Epithelial cell of proximal tubule (primary cell): ENCODE measurements around the gene EIF4E. TPM values are rescaled to one million over a fixed set of nuclear protein-coding genes. Genes with fewer than 3 reads are reported as not detected.
"Not testable (repeated sequence)": the region's sequence is repeated elsewhere in the genome, so short reads cannot be mapped to it uniquely, and the experiment has no call there.

Source experiments
- DNase-seq: peaks from one replicate; pipeline ENCODE4 v3.0.0-alpha.2; 2011; ENCODE audit warnings: low read depth
- H3K4me3 ChIP-seq: 2 replicates; pipeline ENCODE4 v1.5.1; 2011; ENCODE audit warnings: low read depth, mild to moderate bottlenecking, low read length
- CTCF ChIP-seq: conservative IDR thresholded peaks from 2 replicates; pipeline ENCODE4 v1.5.1; 2012; ENCODE audit warnings: low read depth, mild to moderate bottlenecking, low read length
- total RNA-seq: library from RNA; depleted of rRNA; stranded (reverse); fragments of >200 nt; gene quantifications from 2 replicates; pipeline ENCODE4 v1.2.3, GENCODE V29; 2015

EIF4E gene
- total RNA-seq, 1 donor from 2014 or later: 157 TPM

- no peak overlapping the region for H3K4me3 ChIP-seq
- DNase-seq: no peak
- TF ChIP-seq CTCF: no peak
Observed at GRCh38 chr4:98899277-98899676, 29.7 kb downstream of the EIF4E start.

- DNase-seq: no peak
- H3K4me3 ChIP-seq: no peak overlapping the region
- no peak for TF ChIP-seq CTCF
Observed at GRCh38 chr4:98891478-98892337, 37.2 kb downstream of the EIF4E start.

- H3K4me3 ChIP-seq: no peak overlapping the region
- DNase-seq: no peak
Observed at GRCh38 chr4:98890702-98891455, 38.1 kb downstream of the EIF4E start.

GRCh38 chr4:98887145-98887544, 41.8 kb downstream of the EIF4E start:
- H3K4me3 ChIP-seq: no peak overlapping the region
- DNase-seq: no peak
- no peak for TF ChIP-seq CTCF

More at GRCh38 chr4:98890702-98891455, 38.1 kb downstream of the EIF4E start:
- no peak for TF ChIP-seq CTCF

GRCh38 chr4:98886382-98886781, 42.6 kb downstream of the EIF4E start:
- not testable (repeated sequence) for DNase-seq

GRCh38 chr4:98880884-98881283, 48.0 kb downstream of the EIF4E start:
- not testable (repeated sequence) for DNase-seq, H3K4me3 ChIP-seq

More at GRCh38 chr4:98886382-98886781, 42.6 kb downstream of the EIF4E start:
- H3K4me3 ChIP-seq: not testable (repeated sequence)

- no peak for TF ChIP-seq CTCF
- H3K4me3 ChIP-seq: no peak overlapping the region
- no peak for DNase-seq
Observed at GRCh38 chr4:98879515-98879914, 49.4 kb downstream of the EIF4E start.
